SW 1271 (cell line): ENCODE measurements around the gene ADAMTS18.

Experiments
- DNase-seq, 2 experiments: peaks; one replicate each; lab custom pipeline; 2025; lab: John Stamatoyannopoulos, UW

Gene ADAMTS18

GRCh38 chr16:77434022-77434529 is 758 bp downstream of the ADAMTS18 start:
- no peak for DNase-seq

- no peak for DNase-seq
Observed at GRCh38 chr16:77433146-77433545, 1.7 kb downstream of the ADAMTS18 start.

DNA sequence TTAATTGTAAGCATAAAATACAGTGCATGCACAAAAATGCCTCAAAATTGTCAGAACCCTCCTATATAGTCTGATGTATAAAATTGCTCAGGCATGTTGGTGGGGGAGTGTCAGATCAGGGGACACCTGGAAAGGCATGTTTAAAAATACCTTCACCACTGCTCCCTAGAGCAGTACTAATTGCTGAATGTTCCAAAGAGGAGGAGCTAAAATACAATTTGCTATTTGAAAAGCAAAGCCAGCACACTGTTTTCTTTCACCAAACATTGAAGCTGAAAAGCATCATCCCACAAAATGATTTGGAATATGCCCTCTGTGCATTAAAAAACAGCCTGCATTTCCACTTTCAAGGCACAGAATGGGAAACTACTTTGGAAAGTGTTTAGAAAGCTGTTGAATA is 2.6 kb downstream of the ADAMTS18 start:
- no peak for DNase-seq

- DNase-seq = no peak
Observed at GRCh38 chr16:77430787-77431585, 3.8 kb downstream of the ADAMTS18 start.

DNA sequence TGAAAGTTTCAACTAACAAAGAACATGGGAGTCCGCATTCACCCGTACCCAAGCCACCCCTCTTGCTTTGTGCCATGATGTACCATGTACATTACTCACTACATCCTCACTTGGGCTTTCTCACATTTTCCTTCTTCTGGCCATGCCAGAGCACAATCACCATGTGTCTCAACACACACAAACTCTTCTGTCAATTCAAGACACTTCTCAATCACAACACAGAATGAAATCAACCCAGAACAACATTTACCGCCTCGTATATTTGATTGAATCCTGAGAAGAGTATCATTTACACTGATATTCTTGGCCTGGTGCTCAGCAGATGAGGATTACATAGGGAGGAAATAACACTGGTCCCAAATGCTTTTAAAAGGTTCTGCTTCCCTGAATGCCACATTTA is 4.5 kb downstream of the ADAMTS18 start:
- no peak for DNase-seq

GRCh38 chr16:77424871-77425604 is 9.8 kb downstream of the ADAMTS18 start:
- no peak for DNase-seq

- DNase-seq = no peak
Observed at GRCh38 chr16:77422196-77422784, 12.5 kb downstream of the ADAMTS18 start.

- no peak for DNase-seq
Observed at GRCh38 chr16:77416939-77417480, 17.8 kb downstream of the ADAMTS18 start.

DNA sequence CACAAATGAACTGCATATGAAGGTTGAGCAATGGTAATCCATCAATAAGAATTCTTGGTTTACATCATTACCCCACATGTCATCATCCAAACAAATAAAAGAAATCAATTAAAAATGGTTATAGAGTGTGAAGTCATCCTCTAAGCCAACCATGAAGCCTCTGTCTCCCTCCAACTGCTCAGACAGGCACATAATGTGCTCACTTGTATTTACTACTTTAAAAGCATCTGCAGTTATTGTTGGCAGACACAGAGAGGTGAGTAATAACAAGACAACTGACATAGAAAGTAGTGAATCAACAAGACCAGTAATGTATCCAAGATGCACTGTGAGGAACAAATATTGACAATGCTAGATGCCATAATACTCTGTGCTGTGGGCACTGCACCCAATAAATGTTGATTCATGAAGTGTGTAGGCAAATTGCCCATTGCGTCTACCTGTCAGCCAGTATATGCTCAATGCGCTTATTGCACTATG is 20.0 kb downstream of the ADAMTS18 start:
- DNase-seq = no peak

DNA sequence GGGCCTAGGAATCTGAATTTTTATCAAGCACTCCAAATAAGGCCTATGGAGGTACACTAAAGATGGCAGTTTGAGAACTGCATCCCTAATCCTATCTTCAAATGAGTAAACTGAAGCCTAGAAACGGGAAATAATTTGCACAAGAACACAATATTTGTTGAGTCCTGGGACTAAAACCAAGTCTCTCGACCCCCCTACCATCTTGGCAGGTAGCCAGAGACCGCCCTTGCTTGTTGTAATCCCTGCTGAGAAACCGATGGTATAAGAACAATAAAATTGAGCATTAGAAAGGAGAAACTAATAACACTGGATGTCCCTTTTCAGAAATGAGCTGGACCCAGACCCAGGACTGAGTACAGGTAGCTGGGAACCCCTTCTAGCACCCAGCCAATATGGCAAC is 24.4 kb downstream of the ADAMTS18 start:
- DNase-seq = no peak

DNA sequence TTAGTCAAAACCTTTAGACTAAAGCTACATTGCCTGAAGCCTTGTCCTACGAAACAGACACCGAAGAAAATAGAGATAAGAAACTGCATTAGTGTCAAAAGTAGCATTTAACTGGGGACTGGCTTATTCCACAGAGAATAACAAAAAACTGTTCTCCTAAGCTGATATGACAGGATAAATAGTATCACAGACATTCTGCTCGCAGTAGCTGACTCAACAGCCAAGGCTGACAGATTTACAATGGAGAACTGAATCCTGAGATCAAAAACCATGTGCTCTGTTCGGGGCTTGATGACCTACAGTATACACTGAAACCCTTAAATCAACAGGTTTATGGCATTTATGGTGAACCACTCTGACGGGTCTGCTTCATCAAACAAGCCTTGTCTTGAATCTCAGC is 25.5 kb downstream of the ADAMTS18 start:
- DNase-seq = no peak

GRCh38 chr16:77408607-77409006 is 26.2 kb downstream of the ADAMTS18 start:
- DNase-seq = no peak

GRCh38 chr16:77406680-77407079 is 28.2 kb downstream of the ADAMTS18 start:
- DNase-seq = peak in 1 of 2 experiments; percentile 46

DNA sequence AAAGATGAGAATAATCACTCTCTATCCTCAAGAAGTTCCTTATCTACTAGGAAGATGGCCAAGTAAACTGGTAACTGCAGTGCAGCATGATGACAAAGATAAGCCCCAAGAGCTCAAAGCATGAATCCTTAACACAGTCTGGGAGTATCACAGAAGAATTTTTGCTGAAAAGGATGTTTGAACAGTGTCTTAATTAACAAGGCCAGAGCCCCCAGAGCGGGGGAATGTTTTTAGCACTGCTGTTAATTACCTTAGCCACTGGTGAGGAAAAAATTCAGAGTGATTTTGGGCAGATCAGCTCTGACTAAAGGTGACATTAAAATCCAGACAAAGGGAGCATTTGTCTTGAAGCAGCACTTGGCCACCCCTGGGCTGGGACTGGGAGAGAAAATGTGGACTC is 30.1 kb downstream of the ADAMTS18 start:
- no peak for DNase-seq

DNA sequence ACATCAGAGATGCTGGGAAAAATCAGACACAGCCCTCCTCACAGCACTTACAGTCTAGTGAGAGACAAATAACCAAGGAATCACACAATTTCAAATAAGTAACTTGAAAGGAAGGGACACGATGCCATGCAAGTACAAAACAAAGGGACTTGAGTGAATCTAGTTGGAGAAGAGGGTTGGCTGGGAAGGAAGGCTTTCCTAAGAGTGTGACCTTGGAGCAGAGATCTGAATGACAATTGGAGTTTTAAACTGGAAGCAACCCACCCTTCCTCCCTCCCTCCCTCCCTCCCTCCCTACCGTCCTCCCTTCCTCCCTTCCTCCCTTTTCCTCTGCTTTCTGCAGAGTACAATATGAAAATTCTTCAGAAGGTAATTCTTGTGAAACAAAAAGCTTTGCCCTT is 31.1 kb downstream of the ADAMTS18 start:
- DNase-seq = no peak

GRCh38 chr16:77402672-77403071 is 32.2 kb downstream of the ADAMTS18 start:
- no peak for DNase-seq

DNA sequence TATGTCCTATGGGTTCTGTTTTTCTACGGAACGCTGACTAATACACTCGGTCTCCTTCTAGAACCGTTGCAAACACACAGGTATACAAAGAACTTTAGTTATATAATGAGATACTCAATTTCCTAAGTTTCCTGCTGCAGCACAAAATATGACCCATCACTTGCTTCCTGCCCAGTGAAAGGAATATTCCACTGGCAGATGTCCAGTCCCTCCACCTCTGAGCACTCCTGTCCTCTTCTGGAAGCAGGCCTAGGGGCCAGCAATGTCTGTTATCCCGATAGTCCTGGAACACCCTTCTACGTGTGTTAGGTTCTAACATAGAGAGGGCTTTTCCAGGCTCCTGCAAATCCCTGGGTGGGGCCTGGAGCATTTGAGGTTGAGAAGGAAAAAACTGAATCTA is 32.7 kb downstream of the ADAMTS18 start:
- DNase-seq = no peak

GRCh38 chr16:77399546-77399945 is 35.3 kb downstream of the ADAMTS18 start:
- no peak for DNase-seq

- DNase-seq = no peak
Observed at GRCh38 chr16:77399066-77399465, 35.8 kb downstream of the ADAMTS18 start.

- no peak for DNase-seq
Observed at GRCh38 chr16:77398495-77398894, 36.3 kb downstream of the ADAMTS18 start.

GRCh38 chr16:77396461-77396860 is 38.4 kb downstream of the ADAMTS18 start:
- DNase-seq = no peak

GRCh38 chr16:77394699-77395098 is 40.1 kb downstream of the ADAMTS18 start:
- DNase-seq = no peak
